ENCODE results near the gene GRK5.
"Not testable (repeated sequence)": the region's sequence is repeated elsewhere in the genome, so short reads cannot be mapped to it uniquely, and the experiment has no call there.

Gene GRK5

GRCh38 chr10:119269737-119270136, 62.4 kb downstream of the GRK5 start:
- H2AFZ ChIP-seq (ENCODE audit: low read length): no peak overlapping the region

GRCh38 chr10:119270762-119271366, 63.5 kb downstream of the GRK5 start:
- H3K9me3 ChIP-seq (ENCODE audit: insufficient read depth, low read depth, low read length): no peaks in the 10 kb centered on the region
- no peak for TF ChIP-seq CTCF (conservative IDR thresholded peaks at IDR 0.05; ENCODE audit: low read length)
- TF ChIP-seq EZH2phosphoT487 (IDR thresholded peaks at IDR 0.05; ENCODE audit: borderline replicate concordance): no peak
- peaks cover 26% of the 10 kb centered on the region; the same call in 1 of the 2 replicates for H3K79me2 ChIP-seq (ENCODE audit: insufficient read depth, low read length)
- H3K36me3 ChIP-seq (ENCODE audit: insufficient read depth, low read length): no peaks in the 10 kb centered on the region
- H3K4me1 ChIP-seq (ENCODE audit: insufficient read depth, low read length, poor library complexity, severe bottlenecking): peaks cover 47% of the 10 kb centered on the region
- no peaks in the 10 kb centered on the region for H3K9me2 ChIP-seq (replicated peaks; ENCODE audit: low read depth, low read length)
- no peak overlapping the region for H3K4me3 ChIP-seq (ENCODE audit: low read length, poor library complexity, severe bottlenecking)
- no peaks in the 10 kb centered on the region for H3K27me3 ChIP-seq (ENCODE audit: insufficient read depth, low read length, poor library complexity, severe bottlenecking)
- H3K4me2 ChIP-seq (ENCODE audit: low read depth, low read length, poor library complexity, severe bottlenecking): no peak overlapping the region
- H2AFZ ChIP-seq (ENCODE audit: low read length): no peak overlapping the region
- H3K9ac ChIP-seq (ENCODE audit: low read depth, low read length, poor library complexity, severe bottlenecking): peak overlapping the region; percentile 9
- no peaks in the 10 kb centered on the region for H4K20me1 ChIP-seq (ENCODE audit: insufficient read depth, low read length, poor library complexity, severe bottlenecking)
- H3F3A ChIP-seq (ENCODE audit: low read depth): no peaks in the 10 kb centered on the region

More at GRCh38 chr10:119269737-119270136, 62.4 kb downstream of the GRK5 start:
- Histone ChIP-seq H3F3A (ENCODE audit: low read depth) (no peaks in the 10 kb centered on the region), H3K9me2 (replicated peaks; ENCODE audit: low read depth, low read length) (no peaks in the 10 kb centered on the region), H3K9me3 (ENCODE audit: insufficient read depth, low read depth, low read length) (no peaks in the 10 kb centered on the region), H3K4me2 (ENCODE audit: low read depth, low read length, poor library complexity, severe bottlenecking) (peak overlapping the region; percentile 67), H3K27me3 (ENCODE audit: insufficient read depth, low read length, poor library complexity, severe bottlenecking) (no peaks in the 10 kb centered on the region), H3K79me2 (ENCODE audit: insufficient read depth, low read length) (peaks cover 24% of the 10 kb centered on the region; the same call in 1 of the 2 replicates), H3K36me3 (ENCODE audit: insufficient read depth, low read length) (no peaks in the 10 kb centered on the region; the same call in 1 of the 2 replicates), H3K4me3 (ENCODE audit: low read length, poor library complexity, severe bottlenecking) (no peak overlapping the region), H3K4me1 (ENCODE audit: insufficient read depth, low read length, poor library complexity, severe bottlenecking) (peaks cover 37% of the 10 kb centered on the region), H3K9ac (ENCODE audit: low read depth, low read length, poor library complexity, severe bottlenecking) (peak overlapping the region; percentile 66), H4K20me1 (ENCODE audit: insufficient read depth, low read length, poor library complexity, severe bottlenecking) (no peaks in the 10 kb centered on the region)
- TF ChIP-seq EZH2phosphoT487 (IDR thresholded peaks at IDR 0.05; ENCODE audit: borderline replicate concordance): no peak
- no peak for TF ChIP-seq CTCF (conservative IDR thresholded peaks at IDR 0.05; ENCODE audit: low read length)

- Histone ChIP-seq H3K4me1 (ENCODE audit: insufficient read depth, low read length, poor library complexity, severe bottlenecking) (peaks cover 47% of the 10 kb centered on the region), H3K79me2 (ENCODE audit: insufficient read depth, low read length) (peaks cover 25% of the 10 kb centered on the region; the same call in 1 of the 2 replicates)
- not testable (repeated sequence) for H3K4me3 ChIP-seq (ENCODE audit: low read length, poor library complexity, severe bottlenecking); H3K36me3 ChIP-seq (ENCODE audit: insufficient read depth, low read length); H2AFZ ChIP-seq (ENCODE audit: low read length); H3K9me3 ChIP-seq (ENCODE audit: insufficient read depth, low read depth, low read length); H3K9me2 ChIP-seq (replicated peaks; ENCODE audit: low read depth, low read length); H4K20me1 ChIP-seq (ENCODE audit: insufficient read depth, low read length, poor library complexity, severe bottlenecking); H3K4me2 ChIP-seq (ENCODE audit: low read depth, low read length, poor library complexity, severe bottlenecking); H3F3A ChIP-seq (ENCODE audit: low read depth); H3K9ac ChIP-seq (ENCODE audit: low read depth, low read length, poor library complexity, severe bottlenecking); H3K27me3 ChIP-seq (ENCODE audit: insufficient read depth, low read length, poor library complexity, severe bottlenecking)
These were observed 65.0 kb downstream of the GRK5 start for GRCh38 chr10:119272338-119272734.

- Histone ChIP-seq H4K20me1 (ENCODE audit: insufficient read depth, low read length, poor library complexity, severe bottlenecking) (no peaks in the 10 kb centered on the region), H3K4me1 (ENCODE audit: insufficient read depth, low read length, poor library complexity, severe bottlenecking) (peaks cover 47% of the 10 kb centered on the region), H3K79me2 (ENCODE audit: insufficient read depth, low read length) (peaks cover 25% of the 10 kb centered on the region; the same call in 1 of the 2 replicates), H3K9me3 (ENCODE audit: insufficient read depth, low read depth, low read length) (no peaks in the 10 kb centered on the region), H3K9ac (ENCODE audit: low read depth, low read length, poor library complexity, severe bottlenecking) (no peak overlapping the region), H3K9me2 (replicated peaks; ENCODE audit: low read depth, low read length) (no peaks in the 10 kb centered on the region), H3K4me3 (ENCODE audit: low read length, poor library complexity, severe bottlenecking) (no peak overlapping the region), H3K27me3 (ENCODE audit: insufficient read depth, low read length, poor library complexity, severe bottlenecking) (no peaks in the 10 kb centered on the region), H3K4me2 (ENCODE audit: low read depth, low read length, poor library complexity, severe bottlenecking) (no peak overlapping the region), H3F3A (ENCODE audit: low read depth) (no peaks in the 10 kb centered on the region), H3K36me3 (ENCODE audit: insufficient read depth, low read length) (no peaks in the 10 kb centered on the region), H2AFZ (ENCODE audit: low read length) (no peak overlapping the region)
- TF ChIP-seq CTCF (conservative IDR thresholded peaks at IDR 0.05; ENCODE audit: low read length) (no peak), EZH2phosphoT487 (IDR thresholded peaks at IDR 0.05; ENCODE audit: borderline replicate concordance) (no peak)
These were observed 65.4 kb downstream of the GRK5 start for GRCh38 chr10:119272736-119273135.

Data from Loucy (cell line).